Thyroid gland (tissue), 4 donors: ENCODE data around the gene CFAP299. TPM values are rescaled to one million over a fixed set of nuclear protein-coding genes. Genes with fewer than 3 reads are reported as not detected.
"Not testable (repeated sequence)": the region's sequence is repeated elsewhere in the genome, so short reads cannot be mapped to it uniquely, and the experiment has no call there.

ENCODE experiments used
- DNase-seq, 2 donors: peaks; one replicate each; pipeline ENCODE4 v3.0.0-alpha.2; 2019
- H3K27ac ChIP-seq, 3 donors: fragments of 200-600 bp; sonication (generic); 1 replicate in 2 of 3; 2 replicates in 1 of 3; pipeline ENCODE4 v1.5.1; 2016 to 2019; ENCODE audit warnings: mild to moderate bottlenecking in 1 of 3, moderate library complexity in 1 of 3
- H3K27me3 ChIP-seq: fragments of 200-600 bp; sonication (generic); one replicate; pipeline ENCODE4 v1.5.1; 2019
- H3K36me3 ChIP-seq, 2 donors: fragments of 200-600 bp; sonication (generic); one replicate each; pipeline ENCODE4 v1.5.1; 2016 to 2019
- H3K4me1 ChIP-seq, 2 donors: fragments of 200-600 bp; sonication (generic); one replicate each; pipeline ENCODE4 v1.5.1; 2017 to 2019
- H3K4me3 ChIP-seq, 3 donors: fragments of 200-600 bp; sonication (generic); replicated peaks in 1 of 3; 1 replicate in 2 of 3; 2 replicates in 1 of 3; pipeline ENCODE4 v1.5.1; 2016; ENCODE audit warnings: mild to moderate bottlenecking in 1 of 3
- H3K9me3 ChIP-seq: fragments of 200-600 bp; sonication (generic); one replicate; pipeline ENCODE4 v1.5.1; 2017
- POLR2A ChIP-seq, 2 donors: fragments of 450-650 bp; IDR thresholded peaks; one replicate each; pipeline ENCODE4 v1.6.1; 2017; ENCODE audit warnings: antibody characterized with exemption in 2 of 2, mild to moderate bottlenecking in 2 of 2, moderate library complexity in 1 of 2
- WGBS, 2 donors: methylation state at CpG; one replicate each; pipeline ENCODE4 v1.1.5; 2017; 5-methylcytosine and 5-hydroxymethylcytosine counted together
- intact Hi-C: fragments of 100-400 bp; cut with DNase I; formaldehyde crosslinking; loops from one replicate; pipeline ENCODE4 v1.15.1; 2023
- total RNA-seq, 4 donors: library from RNA; depleted of rRNA; stranded (reverse); fragments of >200 nt; gene quantifications; one replicate each; pipeline ENCODE4 v1.2.3, GENCODE V29; 2016
- TF ChIP-seq, protein P1 (sequence below), 6 experiments: fragments of 200-600 bp in 3 of 6; fragments of 450-650 bp in 3 of 6; sonication (generic) in 3 of 6; IDR thresholded peaks; one replicate each; pipeline ENCODE4 v1.5.1; 2016 to 2019; ENCODE audit warnings: antibody characterized with exemption in 6 of 6, mild to moderate bottlenecking in 2 of 6, inconsistent platforms in 1 of 6, moderate library complexity in 1 of 6

Gene CFAP299
- total RNA-seq, 4 donors from 2014 or later: 1.3 to 2.8 (median 2.7) TPM; not detected in 1

DNA sequence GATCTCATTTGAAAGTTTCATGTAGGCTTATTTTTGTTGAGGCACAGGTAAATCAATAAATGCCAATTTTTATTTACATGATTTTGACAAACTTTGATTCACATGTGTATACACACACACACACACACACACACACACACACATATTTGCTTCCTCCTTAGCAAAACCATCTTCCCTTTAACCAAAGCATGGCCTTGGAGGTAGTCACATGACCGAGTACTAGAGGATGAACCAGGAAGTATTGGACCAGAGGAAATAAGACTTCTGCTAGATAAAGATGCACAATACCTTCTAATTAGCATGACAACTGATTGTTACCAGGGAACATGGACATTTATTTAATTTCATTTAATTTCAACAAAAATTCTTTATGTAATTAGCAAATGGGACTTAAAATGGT lies 23.4 kb upstream of the CFAP299 start:
- no peak for DNase-seq
- TF ChIP-seq, protein P1, sequence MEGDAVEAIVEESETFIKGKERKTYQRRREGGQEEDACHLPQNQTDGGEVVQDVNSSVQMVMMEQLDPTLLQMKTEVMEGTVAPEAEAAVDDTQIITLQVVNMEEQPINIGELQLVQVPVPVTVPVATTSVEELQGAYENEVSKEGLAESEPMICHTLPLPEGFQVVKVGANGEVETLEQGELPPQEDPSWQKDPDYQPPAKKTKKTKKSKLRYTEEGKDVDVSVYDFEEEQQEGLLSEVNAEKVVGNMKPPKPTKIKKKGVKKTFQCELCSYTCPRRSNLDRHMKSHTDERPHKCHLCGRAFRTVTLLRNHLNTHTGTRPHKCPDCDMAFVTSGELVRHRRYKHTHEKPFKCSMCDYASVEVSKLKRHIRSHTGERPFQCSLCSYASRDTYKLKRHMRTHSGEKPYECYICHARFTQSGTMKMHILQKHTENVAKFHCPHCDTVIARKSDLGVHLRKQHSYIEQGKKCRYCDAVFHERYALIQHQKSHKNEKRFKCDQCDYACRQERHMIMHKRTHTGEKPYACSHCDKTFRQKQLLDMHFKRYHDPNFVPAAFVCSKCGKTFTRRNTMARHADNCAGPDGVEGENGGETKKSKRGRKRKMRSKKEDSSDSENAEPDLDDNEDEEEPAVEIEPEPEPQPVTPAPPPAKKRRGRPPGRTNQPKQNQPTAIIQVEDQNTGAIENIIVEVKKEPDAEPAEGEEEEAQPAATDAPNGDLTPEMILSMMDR (IDR thresholded peaks at IDR 0.05): no peak
- no peak for TF ChIP-seq POLR2A (IDR thresholded peaks at IDR 0.05)

DNA sequence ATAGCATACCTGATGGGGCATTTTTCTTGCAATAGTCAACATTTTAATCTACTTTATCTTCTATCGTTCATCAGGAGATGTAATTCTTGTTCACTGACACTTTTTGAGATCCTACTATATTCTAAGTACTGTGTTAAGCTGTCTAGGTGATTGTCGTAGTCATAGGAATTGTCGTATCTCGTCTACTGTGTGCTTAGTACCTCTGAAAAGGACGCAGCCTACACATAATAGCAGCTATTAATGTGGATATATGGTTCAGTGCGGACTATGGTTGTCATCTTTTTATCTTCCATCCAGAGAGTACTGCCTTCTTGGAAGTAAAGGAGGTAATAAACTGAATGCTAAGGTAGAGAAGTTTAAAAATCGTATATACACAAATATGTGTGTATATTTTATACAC lies 21.9 kb upstream of the CFAP299 start:
- intact Hi-C loops: no loop called here
- Histone ChIP-seq H3K9me3 (no peaks in the 10 kb centered on the region), H3K27ac (no peak overlapping the region), H3K36me3 (no peaks in the 10 kb centered on the region), H3K4me1 (no peaks in the 10 kb centered on the region), H3K27me3 (no peaks in the 10 kb centered on the region), H3K4me3 (no peak overlapping the region)
- no peak for DNase-seq
- 74 to 75% methylated on average over 7 of the region's 7 CpGs for WGBS, 2 donors
- TF ChIP-seq, protein P1 (IDR thresholded peaks at IDR 0.05): no peak
- no peak for TF ChIP-seq POLR2A (IDR thresholded peaks at IDR 0.05)

More for the DNA sequence above, 23.4 kb upstream of the CFAP299 start:
- Histone ChIP-seq H3K9me3 (no peaks in the 10 kb centered on the region), H3K27me3 (no peaks in the 10 kb centered on the region), H3K27ac (no peak overlapping the region), H3K36me3 (no peaks in the 10 kb centered on the region), H3K4me3 (no peak overlapping the region), H3K4me1 (no peaks in the 10 kb centered on the region)
- WGBS, 2 donors: 84 to 89% methylated on average over 1 of the region's 1 CpG
- intact Hi-C loops: no loop called here

DNA sequence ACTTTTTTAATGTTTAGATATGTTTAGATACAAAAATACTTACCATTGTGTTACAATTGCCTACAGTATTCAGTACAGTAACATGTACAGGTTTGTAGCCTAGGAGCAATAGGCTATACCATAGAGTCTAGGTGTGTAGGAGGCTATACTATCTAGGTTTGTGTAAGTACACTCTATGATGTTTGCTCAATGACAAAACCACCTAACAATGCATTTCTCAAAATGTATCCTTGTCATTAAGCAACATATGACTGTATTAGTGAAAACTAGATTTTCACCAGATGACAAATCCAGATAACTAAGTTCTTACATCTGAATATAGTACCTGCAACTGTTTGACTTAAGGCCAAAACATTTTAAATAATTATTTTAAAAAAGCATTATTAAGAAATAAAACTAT lies 19.7 kb upstream of the CFAP299 start:
- intact Hi-C loops, H3K27me3 ChIP-seq, DNase-seq, H3K4me1 ChIP-seq, H3K36me3 ChIP-seq, H3K27ac ChIP-seq, H3K4me3 ChIP-seq, H3K9me3 ChIP-seq: not testable (repeated sequence)

DNA sequence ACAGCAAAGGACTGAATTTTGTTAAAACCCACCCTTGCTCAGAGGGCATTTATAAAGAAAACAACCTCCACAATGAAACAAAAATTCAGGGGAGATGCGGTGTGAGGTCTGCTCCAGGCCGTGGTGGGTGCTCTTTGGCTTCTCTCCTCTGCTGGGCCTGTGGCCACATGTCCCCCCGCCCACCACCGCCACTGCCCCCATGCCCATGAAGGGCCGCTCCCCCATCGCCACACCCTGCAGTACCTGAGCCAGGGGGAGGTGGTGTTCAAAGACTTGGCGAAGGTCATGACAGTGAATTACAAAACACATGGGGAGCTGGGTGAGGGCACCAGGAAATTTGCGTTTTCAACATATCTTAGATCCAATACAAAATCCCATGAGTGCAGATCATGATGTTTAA lies 14.2 kb upstream of the CFAP299 start:
- Histone ChIP-seq H3K4me1 (peaks cover 0 to 11% of the 10 kb centered on the region in 2 donors), H3K36me3 (no peaks in the 10 kb centered on the region), H3K4me3 (no peak overlapping the region), H3K9me3 (no peaks in the 10 kb centered on the region), H3K27me3 (no peaks in the 10 kb centered on the region), H3K27ac (no peak overlapping the region)
- TF ChIP-seq, protein P1 (IDR thresholded peaks at IDR 0.05): no peak
- TF ChIP-seq POLR2A (IDR thresholded peaks at IDR 0.05): no peak
- WGBS, 2 donors: 95% methylated on average over 8 of the region's 8 CpGs
- intact Hi-C loops: loop anchor here (10.0 kb wide), 1 partner anchor 97 kb away; no protein-coding TSS in a partner anchor
- DNase-seq: no peak

DNA sequence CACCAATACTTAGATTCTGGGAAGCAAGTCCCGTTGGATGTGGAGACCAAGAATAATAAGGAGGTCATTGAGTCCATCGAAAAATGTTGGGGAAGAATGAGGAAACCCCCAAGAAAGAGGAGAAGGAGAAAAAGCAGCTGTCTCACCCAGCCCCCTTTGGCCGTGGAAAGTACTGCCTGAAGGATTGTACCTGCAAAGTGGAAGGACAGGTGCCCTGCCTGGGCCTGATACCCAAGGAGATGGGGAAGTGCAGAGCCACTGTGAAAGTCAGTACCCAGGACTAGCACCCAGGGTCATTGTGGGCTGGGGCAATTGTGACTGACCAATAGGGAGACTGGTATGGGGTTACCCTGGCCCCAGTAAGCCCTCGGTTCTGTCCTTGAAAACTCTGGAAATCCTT lies 13.8 kb upstream of the CFAP299 start:
- 81 to 85% methylated on average over 4 of the region's 4 CpGs for WGBS, 2 donors
- Histone ChIP-seq H3K36me3 (no peaks in the 10 kb centered on the region), H3K27ac (no peak overlapping the region), H3K27me3 (no peaks in the 10 kb centered on the region), H3K4me3 (no peak overlapping the region), H3K9me3 (no peaks in the 10 kb centered on the region), H3K4me1 (peaks cover 0 to 11% of the 10 kb centered on the region in 2 donors)
- intact Hi-C loops: loop anchor here (10.0 kb wide), 1 partner anchor 97 kb away; no protein-coding TSS in a partner anchor
- no peak for DNase-seq
- TF ChIP-seq POLR2A (IDR thresholded peaks at IDR 0.05): no peak
- TF ChIP-seq, protein P1 (IDR thresholded peaks at IDR 0.05): no peak

DNA sequence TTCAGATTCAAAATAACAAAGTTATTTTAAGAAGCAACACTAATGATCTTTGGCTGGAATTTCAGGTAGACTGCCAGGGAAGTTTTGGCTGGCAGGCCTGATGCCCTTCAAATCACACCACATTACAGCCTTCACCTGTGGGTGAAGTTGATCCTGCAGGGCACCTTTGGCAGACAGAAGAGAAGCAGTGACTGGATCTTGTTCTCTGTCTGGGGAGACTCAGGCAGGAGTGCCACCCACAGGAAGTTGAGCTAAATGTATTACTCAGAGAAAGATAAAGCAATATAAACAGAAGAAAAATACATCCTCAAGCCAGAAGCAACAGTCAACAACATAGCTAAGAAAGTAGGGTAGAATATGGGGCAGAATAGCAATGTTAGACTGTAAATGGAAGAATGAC lies 12.8 kb upstream of the CFAP299 start:
- peak; percentile 48 to 70 for DNase-seq
- Histone ChIP-seq H3K27ac (no peak overlapping the region), H3K9me3 (no peaks in the 10 kb centered on the region), H3K4me1 (peaks cover 0 to 13% of the 10 kb centered on the region in 2 donors), H3K27me3 (no peaks in the 10 kb centered on the region), H3K36me3 (no peaks in the 10 kb centered on the region), H3K4me3 (no peak overlapping the region)
- TF ChIP-seq POLR2A (IDR thresholded peaks at IDR 0.05): no peak
- TF ChIP-seq, protein P1 (IDR thresholded peaks at IDR 0.05): peak in 4 of 6 experiments; percentile 18 to 46 (median 25)
- intact Hi-C loops: loop anchor here (10.0 kb wide), 1 partner anchor 98 kb away; no protein-coding TSS in a partner anchor
